GM23248 (cell line): Measurements from ENCODE around the gene MTHFR.

Experiments
- EZH2 ChIP-seq: fragments of 200-600 bp; sonication (generic); IDR thresholded peaks from 2 replicates; pipeline ENCODE4 v1.6.1; 2018; ENCODE audit warnings: antibody characterized with exemption, mild to moderate bottlenecking; ENCODE audit not compliant: insufficient read depth, poor library complexity, severe bottlenecking
- EZH2phosphoT487 ChIP-seq: fragments of 200-600 bp; sonication (generic); IDR thresholded peaks from 2 replicates; pipeline ENCODE4 v1.6.1; 2018; ENCODE audit warnings: antibody characterized with exemption, moderate library complexity, mild to moderate bottlenecking, low read depth; ENCODE audit not compliant: insufficient read depth

DNA sequence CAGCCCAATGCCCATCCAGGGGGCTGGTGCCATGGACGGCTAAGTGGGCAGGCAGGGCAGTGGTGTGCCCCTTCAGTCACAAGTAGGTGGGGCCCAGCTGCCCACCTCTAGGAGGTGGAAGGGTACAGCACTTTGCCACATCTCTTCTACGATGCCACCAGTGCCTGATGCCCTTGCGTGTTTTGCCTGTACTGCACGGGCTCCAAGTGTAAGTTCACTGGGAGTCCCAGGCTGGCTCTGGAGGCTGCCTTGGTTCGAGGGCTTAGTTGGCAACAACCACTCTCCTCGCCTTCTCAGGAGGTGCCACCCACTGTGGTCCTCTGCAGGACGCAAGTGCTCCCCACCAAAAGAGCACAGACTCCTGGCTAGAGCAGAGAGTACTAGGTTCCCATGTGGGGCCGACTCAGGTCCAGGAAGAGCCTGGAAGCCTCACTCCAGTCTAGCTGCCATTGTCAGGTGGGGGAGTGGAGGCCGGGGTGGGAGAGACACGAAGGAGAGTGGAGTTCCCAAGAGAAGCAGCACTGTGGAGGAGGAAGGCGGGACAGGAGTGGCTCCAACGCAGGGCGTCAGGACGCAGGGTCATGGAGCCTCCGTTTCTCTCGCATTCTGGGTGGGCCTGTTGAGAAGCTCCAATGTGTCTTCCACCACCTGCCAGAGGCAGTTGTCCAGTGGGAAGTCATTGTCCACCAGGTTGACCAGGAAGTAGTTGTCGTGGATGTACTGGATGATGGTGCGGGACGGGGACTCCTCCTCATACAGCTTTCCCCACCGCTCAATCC, 15.5 kb downstream of the MTHFR start:
- no peak for TF ChIP-seq EZH2
- no peak for TF ChIP-seq EZH2phosphoT487
